GM18907 (cell line): ENCODE results near the gene TTC39B.

Source experiments
- ATAC-seq: cut with Tn5 transposase; IDR thresholded peaks from one replicate; pipeline ENCODE4 v1.9.1; 2021; ENCODE audit warnings: mild to moderate bottlenecking, moderate library complexity; ENCODE audit not compliant: unreplicated experiment

Gene TTC39B

GRCh38 chr9:15138357-15138686, 168.7 kb downstream of the TTC39B start:
- no peak for ATAC-seq

DNA sequence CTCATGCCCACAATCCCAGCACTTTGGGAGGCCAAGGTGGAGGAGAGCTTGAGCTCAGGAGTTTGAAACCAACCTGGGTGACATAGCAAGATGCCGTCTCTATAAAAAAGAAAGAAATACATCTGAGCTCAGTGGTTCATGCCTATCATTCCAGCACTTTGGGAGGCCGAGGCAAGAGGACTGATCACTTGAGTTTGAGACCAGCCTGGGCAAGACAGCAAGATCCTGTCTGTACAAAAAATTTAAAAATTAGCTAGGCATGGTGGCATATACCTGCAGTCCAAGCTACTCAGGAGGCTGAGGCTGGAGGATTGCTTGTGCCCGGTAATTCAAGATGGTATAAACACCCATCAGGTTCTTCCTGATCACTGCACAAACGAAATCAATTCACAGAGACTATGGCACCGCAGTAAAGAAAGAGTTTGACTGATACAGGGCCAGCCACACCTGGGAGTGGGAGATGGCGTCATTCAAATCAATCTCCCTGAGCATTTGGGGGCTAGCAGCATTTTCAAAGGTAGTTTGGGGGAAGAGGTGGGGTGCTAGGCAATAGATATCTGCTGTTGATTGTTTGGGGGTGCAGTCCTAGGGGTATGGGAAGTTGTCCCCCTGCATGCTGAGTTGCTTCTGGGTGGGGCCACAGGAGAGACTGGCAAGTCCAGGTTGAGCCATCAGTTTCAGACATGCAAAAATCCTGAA, 169.2 kb downstream of the TTC39B start:
- ATAC-seq = no peak

- no peak for ATAC-seq
These were observed 169.9 kb downstream of the TTC39B start for GRCh38 chr9:15137089-15137488.

- no peak for ATAC-seq
These were observed 170.4 kb downstream of the TTC39B start for GRCh38 chr9:15136646-15137045.

DNA sequence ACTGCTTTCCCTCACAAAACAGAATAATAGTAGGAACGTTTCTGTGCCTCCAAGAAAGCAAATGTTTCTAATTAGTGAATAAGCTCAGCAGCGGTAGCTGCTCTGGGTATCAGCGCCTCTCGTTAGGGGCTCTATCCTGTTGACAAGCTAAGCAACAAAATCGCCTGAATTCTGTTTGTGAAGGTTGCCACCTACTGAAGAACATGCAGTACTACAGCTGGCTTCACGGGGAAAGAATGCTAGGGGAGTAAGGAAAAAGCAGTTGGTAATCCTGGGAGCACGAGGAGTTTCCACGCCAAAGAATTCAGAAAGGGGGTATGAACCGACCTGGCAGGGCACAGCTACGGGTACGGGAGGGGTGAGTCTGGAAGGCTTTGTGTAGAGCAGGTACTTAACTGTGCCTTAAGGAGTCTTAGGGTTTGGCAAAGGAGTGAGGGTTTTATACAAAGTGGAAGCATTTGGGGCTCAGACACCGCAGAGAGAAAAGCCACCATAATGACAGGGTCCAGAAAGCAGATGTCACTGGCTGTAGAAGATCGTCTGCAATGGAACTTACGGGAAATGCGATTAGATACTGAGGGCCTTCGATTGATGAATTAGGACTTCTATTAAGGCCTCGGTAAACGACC, 171.7 kb downstream of the TTC39B start:
- ATAC-seq = peak; percentile 95

DNA sequence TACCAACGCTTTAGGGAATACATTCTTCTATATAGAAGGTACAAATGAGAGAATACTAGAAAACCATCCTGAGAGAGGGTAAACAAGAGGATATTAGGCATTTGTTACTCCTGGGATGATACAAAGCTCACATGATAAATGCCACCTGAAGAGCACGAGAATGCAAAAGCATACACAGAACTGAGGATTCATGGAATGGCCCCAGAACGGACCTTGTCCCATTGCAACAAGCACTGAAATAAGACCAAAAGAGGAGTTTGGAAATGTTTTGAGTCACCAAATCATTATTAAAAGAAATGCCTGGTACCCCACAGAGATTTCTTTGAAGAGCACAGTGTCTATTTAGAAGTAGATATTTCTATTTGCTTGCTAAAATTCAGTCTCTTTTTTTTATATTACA, 173.5 kb downstream of the TTC39B start:
- no peak for ATAC-seq

DNA sequence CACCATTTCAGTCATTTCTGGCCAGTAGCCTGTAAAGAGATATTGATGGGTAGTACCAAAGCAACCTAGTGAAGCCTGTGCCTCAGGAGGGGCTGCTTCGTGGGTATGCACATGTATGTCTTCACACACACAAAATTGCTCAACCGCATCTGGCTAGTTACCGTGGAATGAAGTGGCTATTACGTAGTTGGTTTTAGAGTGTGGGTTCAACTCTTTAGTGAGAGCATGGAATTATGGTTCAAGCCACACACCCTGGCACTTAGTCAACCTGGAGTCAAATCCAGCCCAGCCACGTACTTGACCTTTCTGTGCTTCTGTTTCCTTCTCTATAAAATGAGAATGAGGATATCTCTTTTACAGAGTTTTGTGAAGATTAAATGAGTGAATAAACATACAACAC, 174.9 kb downstream of the TTC39B start:
- no peak for ATAC-seq

- ATAC-seq = no peak
These were observed 175.9 kb downstream of the TTC39B start for GRCh38 chr9:15131094-15131493.

DNA sequence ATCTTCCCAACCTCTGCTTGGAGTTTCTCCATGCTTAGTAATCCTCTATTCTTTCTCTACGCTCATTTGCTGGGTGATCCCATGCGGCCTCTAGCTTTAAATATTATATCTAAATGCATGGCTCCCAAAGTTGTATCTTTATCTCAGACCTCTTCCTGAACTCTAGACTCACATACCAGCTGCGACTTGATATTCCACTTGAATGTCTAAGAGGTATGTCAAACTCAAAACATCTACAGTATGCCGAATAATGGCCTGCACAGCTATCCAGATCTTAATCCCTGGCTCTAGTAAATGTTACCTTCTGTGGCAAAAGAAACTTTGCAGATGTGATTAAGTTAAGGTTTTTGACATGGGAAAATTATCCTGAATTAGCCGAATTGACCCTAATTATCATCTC, 179.2 kb downstream of the TTC39B start:
- ATAC-seq = no peak

GRCh38 chr9:15121630-15122029, 185.4 kb downstream of the TTC39B start:
- no peak for ATAC-seq

DNA sequence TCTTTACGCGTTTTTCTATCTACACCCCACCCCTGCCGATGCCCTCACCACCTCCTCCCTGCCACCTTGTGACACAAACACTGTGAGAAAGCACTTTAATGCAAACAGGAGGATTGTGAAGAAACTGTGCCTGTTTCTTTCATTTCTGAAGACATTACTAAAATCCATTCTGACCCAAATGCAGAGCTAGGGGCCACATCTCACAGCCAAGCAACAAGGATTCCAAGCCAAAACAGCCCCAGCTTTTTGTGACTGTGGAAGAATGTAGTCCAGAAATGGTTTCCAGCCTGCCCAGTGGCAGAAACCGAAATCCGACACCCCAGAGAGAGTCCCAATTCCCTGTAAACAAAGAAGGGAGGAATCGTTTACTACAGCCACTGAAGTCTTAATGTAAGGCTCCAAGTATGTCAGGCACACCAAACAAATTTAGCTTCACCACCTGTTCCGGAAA, 190.9 kb downstream of the TTC39B start:
- no peak for ATAC-seq

DNA sequence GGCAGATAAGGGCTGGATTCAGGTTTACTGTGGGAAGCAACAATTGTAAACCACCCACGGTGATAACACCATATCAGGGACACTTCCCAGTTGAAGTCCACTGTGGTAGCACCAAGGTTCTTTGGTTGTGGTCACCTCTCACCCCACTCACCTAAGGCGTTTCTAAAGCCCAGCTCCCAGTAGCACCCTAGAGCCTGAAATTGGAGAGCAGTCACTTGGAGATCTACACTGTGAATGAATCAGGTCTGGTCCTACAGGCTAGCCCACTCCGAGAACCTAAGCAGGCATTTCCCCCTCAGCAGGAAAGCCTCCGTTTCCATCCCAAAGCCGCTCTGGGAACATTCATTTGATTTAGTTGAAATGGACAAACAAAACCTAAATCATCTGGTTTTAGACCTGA, 191.3 kb downstream of the TTC39B start:
- no peak for ATAC-seq

- no peak for ATAC-seq
These were observed 192.0 kb downstream of the TTC39B start for GRCh38 chr9:15115041-15115440.
